ENCODE data around the gene BCL2L14.

- TF ChIP-seq CTCF (conservative IDR thresholded peaks at IDR 0.05; ENCODE audit: low read depth, low read length), result no peak
- no peak for TF ChIP-seq RCOR1 (IDR thresholded peaks at IDR 0.05; ENCODE audit: insufficient replicate concordance, low read length)
- TF ChIP-seq MAFK (IDR thresholded peaks at IDR 0.05; ENCODE audit: low read depth, low read length), result no peak
- no peak for TF ChIP-seq MAZ (IDR thresholded peaks at IDR 0.05; ENCODE audit: borderline replicate concordance, low read depth, low read length)
- TF ChIP-seq RFX5 (IDR thresholded peaks at IDR 0.05; ENCODE audit: low read depth, low read length), result no peak
- no peak for TF ChIP-seq USF2 (IDR thresholded peaks at IDR 0.05; ENCODE audit: low read depth, low read length)
- TF ChIP-seq POLR2A (IDR thresholded peaks at IDR 0.05; ENCODE audit: low read depth, low read length), result no peak
- no peak for TF ChIP-seq SMC3 (IDR thresholded peaks at IDR 0.05; ENCODE audit: low read depth, low read length)
- no peak for TF ChIP-seq RAD21 (IDR thresholded peaks at IDR 0.05; ENCODE audit: low read length)
- no peak for TF ChIP-seq CHD1 (IDR thresholded peaks at IDR 0.05; ENCODE audit: low read depth, low read length)
- TF ChIP-seq BHLHE40 (IDR thresholded peaks at IDR 0.05; ENCODE audit: low read depth, low read length), result no peak
These were observed 2.0 kb upstream of the BCL2L14 start for GRCh38 chr12:12068751-12069150.
